K562 treated with DMSO at 1 percent for 24 hours (cell line): ENCODE results near the gene DICER1. TPM values are rescaled to one million over a fixed set of nuclear protein-coding genes. Genes with fewer than 3 reads are reported as not detected.

Source experiments
- total RNA-seq: library from RNA; unstranded; fragments of 300-600 nt; gene quantifications from 2 replicates; pipeline ENCODE4 v1.2.3, GENCODE V29; 2022; ENCODE audit warnings: low read depth; ENCODE audit not compliant: insufficient read depth

Gene DICER1, protein sequence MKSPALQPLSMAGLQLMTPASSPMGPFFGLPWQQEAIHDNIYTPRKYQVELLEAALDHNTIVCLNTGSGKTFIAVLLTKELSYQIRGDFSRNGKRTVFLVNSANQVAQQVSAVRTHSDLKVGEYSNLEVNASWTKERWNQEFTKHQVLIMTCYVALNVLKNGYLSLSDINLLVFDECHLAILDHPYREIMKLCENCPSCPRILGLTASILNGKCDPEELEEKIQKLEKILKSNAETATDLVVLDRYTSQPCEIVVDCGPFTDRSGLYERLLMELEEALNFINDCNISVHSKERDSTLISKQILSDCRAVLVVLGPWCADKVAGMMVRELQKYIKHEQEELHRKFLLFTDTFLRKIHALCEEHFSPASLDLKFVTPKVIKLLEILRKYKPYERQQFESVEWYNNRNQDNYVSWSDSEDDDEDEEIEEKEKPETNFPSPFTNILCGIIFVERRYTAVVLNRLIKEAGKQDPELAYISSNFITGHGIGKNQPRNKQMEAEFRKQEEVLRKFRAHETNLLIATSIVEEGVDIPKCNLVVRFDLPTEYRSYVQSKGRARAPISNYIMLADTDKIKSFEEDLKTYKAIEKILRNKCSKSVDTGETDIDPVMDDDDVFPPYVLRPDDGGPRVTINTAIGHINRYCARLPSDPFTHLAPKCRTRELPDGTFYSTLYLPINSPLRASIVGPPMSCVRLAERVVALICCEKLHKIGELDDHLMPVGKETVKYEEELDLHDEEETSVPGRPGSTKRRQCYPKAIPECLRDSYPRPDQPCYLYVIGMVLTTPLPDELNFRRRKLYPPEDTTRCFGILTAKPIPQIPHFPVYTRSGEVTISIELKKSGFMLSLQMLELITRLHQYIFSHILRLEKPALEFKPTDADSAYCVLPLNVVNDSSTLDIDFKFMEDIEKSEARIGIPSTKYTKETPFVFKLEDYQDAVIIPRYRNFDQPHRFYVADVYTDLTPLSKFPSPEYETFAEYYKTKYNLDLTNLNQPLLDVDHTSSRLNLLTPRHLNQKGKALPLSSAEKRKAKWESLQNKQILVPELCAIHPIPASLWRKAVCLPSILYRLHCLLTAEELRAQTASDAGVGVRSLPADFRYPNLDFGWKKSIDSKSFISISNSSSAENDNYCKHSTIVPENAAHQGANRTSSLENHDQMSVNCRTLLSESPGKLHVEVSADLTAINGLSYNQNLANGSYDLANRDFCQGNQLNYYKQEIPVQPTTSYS (N-terminal part only)
- total RNA-seq = 6.2 and 12.0 TPM in 2 replicates

DNA sequence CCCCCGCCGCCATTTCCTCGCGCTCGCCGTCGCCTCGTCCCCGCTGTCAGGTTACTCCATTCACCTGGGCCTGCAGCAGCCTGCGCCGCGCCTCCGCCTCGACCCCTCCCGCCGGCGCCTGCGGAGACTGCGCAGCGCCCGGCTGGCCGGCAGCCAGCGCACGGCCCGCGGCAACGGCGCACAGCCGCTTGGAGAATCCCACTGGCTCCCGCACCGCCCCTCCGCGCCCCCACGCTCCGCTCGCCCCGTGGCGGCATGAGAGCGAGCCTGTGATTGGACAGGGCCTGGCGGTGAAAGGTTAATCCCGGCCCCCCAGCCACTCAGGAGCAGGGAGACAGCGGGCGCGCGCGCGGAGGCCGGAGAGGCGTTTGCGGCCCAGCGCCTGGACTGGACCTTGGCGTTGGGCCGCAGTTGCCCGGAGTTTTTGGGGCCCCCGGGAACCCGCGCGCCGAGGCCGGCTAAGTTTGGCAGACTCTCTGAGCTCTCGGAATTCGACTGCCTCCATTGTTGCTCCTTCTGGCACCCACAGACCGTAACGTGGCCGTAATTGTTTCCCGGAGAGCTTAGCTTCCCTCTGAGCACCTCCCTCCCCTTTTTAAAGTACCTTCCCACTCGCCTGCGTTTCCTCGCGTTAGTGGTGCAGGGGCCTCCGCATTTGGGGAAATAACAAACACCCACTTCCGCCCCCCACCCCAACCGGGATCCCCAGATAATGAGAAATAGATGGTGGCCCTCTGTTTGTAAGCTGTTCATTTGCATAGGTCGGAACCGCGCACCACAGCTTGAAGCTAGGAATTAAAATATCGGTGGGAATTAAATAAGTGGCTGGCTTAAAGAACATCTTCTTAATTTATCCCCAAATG lies at the start of gene DICER1:
DICER1 (minus strand) TSS at position 203 of the 863 bp plus-strand sequence. CDS start 24,071 bp downstream, outside the sequence.

Other genes starting within 250 kb of the DICER1 start
- gene CLMN, start 162.4 kb upstream of the DICER1 start, total RNA-seq = 0.03 TPM in 1 of 2 replicates, not detected in the other